GM18508 (cell line): ENCODE data around the gene ZNF765.
"Not testable (repeated sequence)": the region's sequence is repeated elsewhere in the genome, so short reads cannot be mapped to it uniquely, and the experiment has no call there.

Experiments used
- ATAC-seq: cut with Tn5 transposase; IDR thresholded peaks from one replicate; pipeline ENCODE4 v1.9.1; 2021; ENCODE audit warnings: moderate number of reproducible peaks; ENCODE audit not compliant: insufficient read depth, unreplicated experiment

ZNF765 gene

GRCh38 chr19:53475470-53475869 lies 80.5 kb downstream of the ZNF765 start:
- ATAC-seq = not testable (repeated sequence)
